OCI-LY3 (cell line): Measurements from ENCODE around the gene C16orf82.
"Not testable (repeated sequence)": the region's sequence is repeated elsewhere in the genome, so short reads cannot be mapped to it uniquely, and the experiment has no call there.

ENCODE experiments used
- H2AFZ ChIP-seq: fragments of 200-600, 300-600 bp; shearing (Covaris generic); 2 replicates; pipeline ENCODE4 v1.6.0; 2014; ENCODE audit warnings: antibody characterized with exemption, low read depth, low read length
- H3K27ac ChIP-seq: fragments of 200-600, 300-600 bp; sonication (generic); 2 replicates; pipeline ENCODE4 v1.5.1; 2014; ENCODE audit warnings: mild to moderate bottlenecking, low read length, moderate library complexity, mixed read lengths
- H3K27me3 ChIP-seq: fragments of 200-600, 300-600 bp; sonication (generic); 2 replicates; pipeline ENCODE4 v1.6.1; 2014; ENCODE audit warnings: low read depth, low read length, mixed read lengths
- H3K36me3 ChIP-seq: fragments of 200-600, 300-600 bp; sonication (generic); replicated peaks from 2 replicates; pipeline ENCODE3; 2014; ENCODE audit warnings: low read depth, low read length, mixed read lengths
- H3K4me1 ChIP-seq: fragments of 300-600, 200-600 bp; sonication (generic); 2 replicates; pipeline ENCODE4 v1.6.1; 2014; ENCODE audit warnings: low read length, mixed read lengths
- H3K4me2 ChIP-seq: fragments of 200-600, 300-600 bp; sonication (generic); 2 replicates; pipeline ENCODE4 v1.6.1; 2014; ENCODE audit warnings: low read length, mixed read lengths
- H3K4me3 ChIP-seq: fragments of 300-600, 200-600 bp; sonication (generic); 2 replicates; pipeline ENCODE4 v1.5.1; 2014; ENCODE audit warnings: antibody characterized with exemption, mild to moderate bottlenecking, low read length, moderate library complexity
- H3K79me2 ChIP-seq: fragments of 300-600, 200-600 bp; shearing (Covaris generic); 2 replicates; pipeline ENCODE4 v1.6.1; 2014; ENCODE audit warnings: mild to moderate bottlenecking, low read length, mixed read lengths
- H3K9ac ChIP-seq: fragments of 300-600, 200-600 bp; shearing (Covaris generic); 2 replicates; pipeline ENCODE4 v1.6.0; 2014; ENCODE audit warnings: mild to moderate bottlenecking, low read length, moderate library complexity
- H3K9me3 ChIP-seq: fragments of 200-600, 300-600 bp; shearing (Covaris generic); 2 replicates; pipeline ENCODE4 v1.6.1; 2014; ENCODE audit warnings: low read length, mixed read lengths; ENCODE audit not compliant: insufficient read depth
- H4K20me1 ChIP-seq: fragments of 200-600, 300-600 bp; sonication (generic); 2 replicates; pipeline ENCODE4 v1.6.1; 2016; ENCODE audit warnings: low read length, mixed read lengths; ENCODE audit not compliant: insufficient read depth
- EZH2phosphoT487 ChIP-seq: fragments of 200-600 bp; shearing (Covaris generic); IDR thresholded peaks from 2 replicates; pipeline ENCODE4 v1.6.1; 2018; ENCODE audit warnings: antibody characterized with exemption, mixed run types, low read depth
- TF ChIP-seq, protein P1 (sequence below): fragments of 200-600, 300-600 bp; sonication (generic); IDR thresholded peaks from 2 replicates; pipeline ENCODE4 v1.5.1; 2014; ENCODE audit warnings: antibody characterized with exemption, low read length, low read depth

C16orf82 gene

GRCh38 chr16:27084307-27085028, 17.7 kb downstream of the C16orf82 start:
- Histone ChIP-seq H3K27me3 (peaks cover 22% of the 10 kb centered on the region), H3K4me3 (no peak overlapping the region), H3K9me3 (no peaks in the 10 kb centered on the region), H3K4me1 (no peaks in the 10 kb centered on the region), H3K36me3 (no peaks in the 10 kb centered on the region), H3K4me2 (no peak overlapping the region), H2AFZ (no peak overlapping the region), H4K20me1 (no peaks in the 10 kb centered on the region), H3K9ac (no peak overlapping the region), H3K27ac (no peak overlapping the region), H3K79me2 (no peaks in the 10 kb centered on the region)
- TF ChIP-seq EZH2phosphoT487 = no peak
- TF ChIP-seq, protein P1, sequence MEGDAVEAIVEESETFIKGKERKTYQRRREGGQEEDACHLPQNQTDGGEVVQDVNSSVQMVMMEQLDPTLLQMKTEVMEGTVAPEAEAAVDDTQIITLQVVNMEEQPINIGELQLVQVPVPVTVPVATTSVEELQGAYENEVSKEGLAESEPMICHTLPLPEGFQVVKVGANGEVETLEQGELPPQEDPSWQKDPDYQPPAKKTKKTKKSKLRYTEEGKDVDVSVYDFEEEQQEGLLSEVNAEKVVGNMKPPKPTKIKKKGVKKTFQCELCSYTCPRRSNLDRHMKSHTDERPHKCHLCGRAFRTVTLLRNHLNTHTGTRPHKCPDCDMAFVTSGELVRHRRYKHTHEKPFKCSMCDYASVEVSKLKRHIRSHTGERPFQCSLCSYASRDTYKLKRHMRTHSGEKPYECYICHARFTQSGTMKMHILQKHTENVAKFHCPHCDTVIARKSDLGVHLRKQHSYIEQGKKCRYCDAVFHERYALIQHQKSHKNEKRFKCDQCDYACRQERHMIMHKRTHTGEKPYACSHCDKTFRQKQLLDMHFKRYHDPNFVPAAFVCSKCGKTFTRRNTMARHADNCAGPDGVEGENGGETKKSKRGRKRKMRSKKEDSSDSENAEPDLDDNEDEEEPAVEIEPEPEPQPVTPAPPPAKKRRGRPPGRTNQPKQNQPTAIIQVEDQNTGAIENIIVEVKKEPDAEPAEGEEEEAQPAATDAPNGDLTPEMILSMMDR = no peak

DNA sequence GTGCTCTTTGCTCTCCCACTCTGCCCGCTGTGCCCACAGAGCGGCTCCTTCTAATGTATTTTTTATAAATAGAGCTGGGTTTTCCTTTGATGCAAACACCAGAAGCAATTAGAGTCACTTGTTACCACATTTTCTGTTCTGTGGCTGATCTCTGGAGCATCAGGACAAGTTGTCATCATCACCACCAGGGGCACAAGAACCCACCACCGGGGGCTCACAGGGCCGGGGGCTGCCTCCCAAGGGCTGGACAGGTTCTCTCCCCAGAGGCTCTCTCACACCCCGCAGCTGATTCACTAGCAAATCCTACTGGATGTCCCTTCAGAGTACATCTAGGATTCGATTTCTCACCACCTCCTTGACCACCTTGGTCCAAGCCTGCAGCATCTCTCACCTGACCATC, 18.5 kb downstream of the C16orf82 start:
- Histone ChIP-seq H3K4me2 (no peak overlapping the region), H3K79me2 (no peaks in the 10 kb centered on the region), H3K27me3 (peaks cover 22% of the 10 kb centered on the region)

DNA sequence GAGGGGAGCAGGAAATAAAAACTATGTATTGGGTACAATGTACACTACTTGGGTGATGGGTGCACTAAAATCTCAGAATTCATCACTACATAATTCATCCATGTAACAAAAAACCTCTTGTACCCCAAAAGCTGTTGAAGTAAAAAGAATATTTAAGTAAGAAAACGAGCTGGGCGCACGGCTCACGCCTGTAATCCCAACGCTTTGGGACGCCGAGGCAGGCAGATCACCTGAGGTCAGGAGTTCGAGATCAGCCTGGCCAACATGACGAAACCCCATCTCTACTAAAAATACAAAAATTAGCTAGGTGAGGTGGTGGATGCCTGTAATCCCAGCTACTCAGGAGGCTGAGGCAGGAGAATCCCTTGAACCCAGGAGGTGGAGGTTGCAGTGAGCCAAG, 19.3 kb downstream of the C16orf82 start:
- H2AFZ ChIP-seq, H3K4me2 ChIP-seq, H3K4me1 ChIP-seq, H3K36me3 ChIP-seq, H3K9ac ChIP-seq, H4K20me1 ChIP-seq, H3K4me3 ChIP-seq, H3K27ac ChIP-seq, H3K9me3 ChIP-seq, H3K79me2 ChIP-seq: not testable (repeated sequence)
- H3K27me3 ChIP-seq = peaks cover 18% of the 10 kb centered on the region

More for the DNA sequence above, 18.5 kb downstream of the C16orf82 start:
- Histone ChIP-seq H3K27ac (no peak overlapping the region), H2AFZ (no peak overlapping the region), H4K20me1 (no peaks in the 10 kb centered on the region), H3K4me3 (no peak overlapping the region), H3K9ac (no peak overlapping the region), H3K36me3 (no peaks in the 10 kb centered on the region), H3K4me1 (no peaks in the 10 kb centered on the region), H3K9me3 (no peaks in the 10 kb centered on the region)
- TF ChIP-seq EZH2phosphoT487 = no peak
- TF ChIP-seq, protein P1 = no peak

GRCh38 chr16:27088216-27088615, 21.5 kb downstream of the C16orf82 start:
- Histone ChIP-seq H4K20me1 (no peaks in the 10 kb centered on the region), H3K79me2 (no peaks in the 10 kb centered on the region), H3K4me1 (no peaks in the 10 kb centered on the region), H3K9ac (no peak overlapping the region), H3K36me3 (no peaks in the 10 kb centered on the region), H2AFZ (no peak overlapping the region), H3K27ac (no peak overlapping the region), H3K4me3 (no peak overlapping the region), H3K27me3 (peaks cover 21% of the 10 kb centered on the region), H3K4me2 (no peak overlapping the region), H3K9me3 (no peaks in the 10 kb centered on the region)
- TF ChIP-seq EZH2phosphoT487 = no peak
- TF ChIP-seq, protein P1 = no peak
